ENCODE measurements around the gene AGPAT3.

Gene AGPAT3

GRCh38 chr21:43906585-43907370 lies 41.8 kb downstream of the AGPAT3 start:
- no peak for DNase-seq (ENCODE audit: low read depth in 2 of 2)

DNA sequence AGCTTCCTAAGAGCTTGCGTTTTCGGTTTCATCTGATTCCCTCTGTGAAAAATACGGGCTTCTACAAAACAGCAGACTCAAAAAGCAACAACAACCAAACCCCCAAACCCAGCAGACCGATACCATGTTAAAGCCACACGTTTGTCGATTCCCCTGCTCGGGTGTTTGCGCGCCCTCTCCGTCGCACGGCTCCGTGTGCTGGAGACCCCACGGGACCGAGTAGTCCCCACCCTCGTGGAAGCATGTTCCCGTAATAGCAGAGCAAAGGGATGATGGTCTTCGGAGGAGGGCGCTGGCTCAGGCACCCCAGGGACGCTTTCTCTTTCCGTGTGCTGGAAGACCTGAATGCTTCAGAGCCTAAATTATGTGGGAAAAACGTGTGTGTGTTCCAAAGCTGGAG lies 42.7 kb downstream of the AGPAT3 start:
- DNase-seq (ENCODE audit: low read depth in 2 of 2), result no peak

GRCh38 chr21:43908167-43908566 lies 43.1 kb downstream of the AGPAT3 start:
- DNase-seq (ENCODE audit: low read depth in 2 of 2), result no peak

- DNase-seq (ENCODE audit: low read depth in 2 of 2), result no peak
These were observed 44.8 kb downstream of the AGPAT3 start for GRCh38 chr21:43909741-43910400.

DNA sequence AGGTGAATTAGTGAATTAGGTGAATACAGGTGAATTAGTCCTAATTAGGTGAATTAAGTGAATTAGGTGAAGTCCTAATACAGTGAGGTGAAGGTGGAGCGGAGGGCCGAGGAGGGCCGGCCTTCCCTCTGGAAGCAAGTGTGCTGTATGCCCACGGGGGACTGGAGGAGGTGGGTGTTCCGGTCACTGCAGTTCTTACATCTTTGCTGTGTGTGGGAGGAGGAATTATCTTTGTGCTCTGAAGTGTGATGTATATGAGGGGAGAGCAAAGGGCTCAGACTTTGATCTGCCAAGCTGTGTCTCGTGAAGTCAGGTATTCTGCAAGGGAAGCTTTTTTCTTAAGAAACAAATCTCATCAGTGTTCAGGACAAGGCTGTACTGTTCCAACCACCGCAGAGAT lies 45.4 kb downstream of the AGPAT3 start:
- DNase-seq (ENCODE audit: low read depth in 2 of 2), result no peak

- DNase-seq (ENCODE audit: low read depth in 2 of 2), result no peak
These were observed 46.3 kb downstream of the AGPAT3 start for GRCh38 chr21:43911015-43911934.

- no peak for DNase-seq (ENCODE audit: low read depth in 2 of 2)
These were observed 47.0 kb downstream of the AGPAT3 start for GRCh38 chr21:43911935-43912487.

GRCh38 chr21:43912500-43912899 lies 47.5 kb downstream of the AGPAT3 start:
- DNase-seq (ENCODE audit: low read depth in 2 of 2), result no peak

DNA sequence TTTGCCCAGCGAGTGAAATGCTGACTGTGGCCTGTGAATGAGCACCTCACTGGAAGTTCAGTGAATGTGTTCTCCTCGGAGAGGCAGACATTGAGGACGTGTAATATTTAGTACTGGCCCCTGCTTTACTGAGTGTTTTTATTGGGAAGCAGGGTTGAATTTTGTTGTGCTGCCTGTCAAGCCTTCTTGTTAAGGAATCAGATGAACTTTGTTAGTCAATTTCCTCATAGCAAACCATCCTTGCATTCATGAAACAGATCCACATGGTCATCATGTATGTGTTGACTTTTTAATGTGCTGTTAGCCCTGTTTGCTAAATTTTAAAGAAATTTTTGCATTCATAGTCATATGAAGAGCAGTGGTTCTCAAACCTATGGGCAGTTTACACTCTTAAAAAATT lies 47.9 kb downstream of the AGPAT3 start:
- no peak for DNase-seq (ENCODE audit: low read depth in 2 of 2)

- no peak for DNase-seq (ENCODE audit: low read depth in 2 of 2)
These were observed 48.9 kb downstream of the AGPAT3 start for GRCh38 chr21:43913928-43914327.

- no peak for DNase-seq (ENCODE audit: low read depth in 2 of 2)
These were observed 51.1 kb downstream of the AGPAT3 start for GRCh38 chr21:43916076-43916475.

- DNase-seq (ENCODE audit: low read depth in 2 of 2), result peak in 1 of 2 experiments; percentile 36
These were observed 51.9 kb downstream of the AGPAT3 start for GRCh38 chr21:43916691-43917514.

GRCh38 chr21:43917515-43918384 lies 52.7 kb downstream of the AGPAT3 start:
- peak in 1 of 2 experiments; percentile 24 for DNase-seq (ENCODE audit: low read depth in 2 of 2)

DNA sequence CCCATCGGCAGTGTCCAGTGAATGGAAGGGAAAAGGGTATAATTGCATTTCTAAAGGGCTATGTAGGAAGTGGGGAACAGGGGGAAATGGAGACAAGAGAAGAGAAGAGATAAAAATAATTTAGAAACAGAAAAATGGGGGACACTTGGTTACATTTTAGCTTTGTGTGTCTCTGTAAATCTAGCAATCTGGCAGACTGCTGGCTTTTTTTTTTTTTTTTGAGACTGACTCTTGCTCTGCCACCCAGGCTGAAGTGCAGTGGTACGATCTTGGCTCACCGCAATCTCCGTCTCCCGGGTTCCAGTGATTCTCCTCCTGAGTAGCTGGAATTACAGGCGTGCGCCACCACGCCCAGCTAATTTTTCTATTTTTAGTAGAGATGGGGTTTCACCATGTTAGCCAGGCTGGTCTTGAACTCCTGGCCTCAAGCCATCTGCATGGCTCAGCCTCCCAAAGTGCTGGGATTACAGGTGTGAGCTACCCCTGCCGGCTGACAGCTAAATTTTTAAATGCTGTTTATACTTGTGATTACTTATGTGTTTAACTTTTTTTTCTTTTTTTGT lies 53.4 kb downstream of the AGPAT3 start:
- DNase-seq (ENCODE audit: low read depth in 2 of 2), result no peak

- DNase-seq (ENCODE audit: low read depth in 2 of 2), result no peak
These were observed 54.3 kb downstream of the AGPAT3 start for GRCh38 chr21:43919283-43919682.

DNA sequence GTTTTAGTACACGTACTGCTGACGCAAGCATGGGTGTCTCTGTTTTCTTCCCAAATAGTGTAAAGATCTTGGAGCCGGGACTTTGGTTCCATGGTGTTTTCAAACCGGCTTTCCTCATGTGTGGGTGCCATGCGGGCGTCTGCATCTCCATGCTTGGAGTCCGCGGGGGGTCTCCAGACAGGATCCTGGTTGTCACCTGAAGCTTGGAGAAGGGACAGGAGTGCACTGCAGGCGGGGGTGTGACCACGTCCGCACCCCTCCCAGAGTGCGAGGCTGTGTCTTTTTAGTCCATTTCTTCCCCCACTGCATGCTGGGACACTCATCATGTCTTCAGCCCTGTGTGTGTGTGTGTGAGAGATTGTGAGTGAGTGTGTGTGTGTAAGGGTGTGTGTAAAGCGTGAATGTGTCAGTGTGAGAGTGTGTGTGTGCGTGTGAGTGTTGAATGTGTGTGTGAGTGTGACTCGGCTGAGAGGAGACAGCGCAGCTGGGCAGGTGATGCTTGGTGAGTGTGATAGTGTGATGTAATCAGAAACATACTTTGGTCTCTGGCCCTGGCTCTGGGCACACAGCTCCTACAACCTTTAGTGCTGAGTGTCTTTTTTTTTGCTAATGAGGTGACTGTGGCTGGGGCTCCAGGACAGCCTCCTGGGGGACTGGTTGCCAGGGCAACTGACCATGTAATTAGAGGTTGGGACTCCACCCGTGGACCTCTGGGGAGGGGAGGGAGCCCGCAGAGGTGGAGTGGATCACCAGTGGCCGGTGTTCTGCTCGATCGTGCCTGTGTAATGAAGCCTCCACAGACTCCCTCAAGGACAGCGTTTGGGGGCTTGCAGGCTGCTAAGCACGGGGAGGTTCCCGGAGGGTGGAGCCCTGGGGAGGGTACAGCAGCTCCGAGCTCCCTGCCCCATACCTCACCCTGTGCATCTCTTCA lies 55.1 kb downstream of the AGPAT3 start:
- DNase-seq (ENCODE audit: low read depth in 2 of 2), result no peak

- DNase-seq (ENCODE audit: low read depth in 2 of 2), result peak in 1 of 2 experiments; percentile 10
These were observed 56.6 kb downstream of the AGPAT3 start for GRCh38 chr21:43921571-43921978.
